WTC11 (cell line): Measurements from ENCODE around the gene FGF14. TPM values are rescaled to one million over a fixed set of nuclear protein-coding genes. Genes with fewer than 3 reads are reported as not detected.

Experiments used
- ATAC-seq: fragments of 200-7000 bp; cut with Tn5 transposase; 2 replicates; pipeline ENCODE4 v1.10.0; 2021; ENCODE audit warnings: mild to moderate bottlenecking, moderate library complexity
- CTCF ChIA-PET: fragments of 300-600 bp; sonication (Branson Sonifier 250); formaldehyde crosslinking; loops from one replicate; lab custom pipeline; 2021; ENCODE audit warnings: antibody characterized with exemption; lab: Charles Lee
- POLR2A ChIA-PET: fragments of 350-600 bp; sonication (Branson Sonifier 250); formaldehyde crosslinking; loops from one replicate; lab custom pipeline; 2021; ENCODE audit warnings: antibody characterized with exemption; lab: Charles Lee
- DNase-seq: peaks from one replicate; pipeline ENCODE4 v3.0.0; 2021; ENCODE audit warnings: low spot score
- H3K27ac Mint-ChIP-seq: 2 replicates; pipeline ENCODE4 v1.8.0; 2021; ENCODE audit warnings: mixed read lengths
- H3K27me3 Mint-ChIP-seq: 2 replicates; pipeline ENCODE4 v1.8.0; 2021; ENCODE audit warnings: low read depth, mild to moderate bottlenecking, moderate library complexity, mixed read lengths
- H3K36me3 Mint-ChIP-seq: 2 replicates; pipeline ENCODE4 v1.8.0; 2021; ENCODE audit warnings: mixed read lengths
- H3K4me1 Mint-ChIP-seq: 2 replicates; pipeline ENCODE4 v1.8.0; 2022; ENCODE audit warnings: mixed read lengths
- H3K4me3 Mint-ChIP-seq: 2 replicates; pipeline ENCODE4 v1.8.0; 2021; ENCODE audit warnings: mild to moderate bottlenecking, moderate library complexity, mixed read lengths
- H3K9me3 Mint-ChIP-seq: 2 replicates; pipeline ENCODE4 v1.8.0; 2021; ENCODE audit warnings: mixed read lengths
- ATF1 ChIP-seq: sonication (generic); formaldehyde crosslinking; IDR thresholded peaks from 2 replicates; pipeline ENCODE4 v1.8.1; 2023; ENCODE audit warnings: mild to moderate bottlenecking, moderate library complexity, missing genetic modification reagents
- CBFB ChIP-seq: sonication (generic); formaldehyde crosslinking; IDR thresholded peaks from 2 replicates; pipeline ENCODE4 v1.8.1; 2022; ENCODE audit warnings: mild to moderate bottlenecking, low read depth, missing genetic modification reagents
- CREB1 ChIP-seq: sonication (generic); formaldehyde crosslinking; IDR thresholded peaks from 2 replicates; pipeline ENCODE4 v1.8.0; 2023; ENCODE audit warnings: mild to moderate bottlenecking, missing genetic modification reagents
- ETV6 ChIP-seq: sonication (generic); formaldehyde crosslinking; IDR thresholded peaks from 2 replicates; pipeline ENCODE4 v1.8.1; 2022; ENCODE audit warnings: mild to moderate bottlenecking, missing genetic modification reagents
- FOXK1 ChIP-seq: sonication (generic); formaldehyde crosslinking; IDR thresholded peaks from 2 replicates; pipeline ENCODE4 v1.8.0; 2022; ENCODE audit warnings: mild to moderate bottlenecking, moderate library complexity, missing genetic modification reagents
- FOXP1 ChIP-seq: sonication (generic); formaldehyde crosslinking; IDR thresholded peaks from 2 replicates; pipeline ENCODE4 v1.8.0; 2022; ENCODE audit warnings: missing genetic modification reagents, mild to moderate bottlenecking, moderate library complexity, borderline replicate concordance
- NR1H2 ChIP-seq: sonication (generic); formaldehyde crosslinking; IDR thresholded peaks from 2 replicates; pipeline ENCODE4 v1.9.0; 2021; ENCODE audit warnings: mild to moderate bottlenecking, moderate library complexity, missing genetic modification reagents
- NR3C1 ChIP-seq: sonication (generic); formaldehyde crosslinking; conservative IDR thresholded peaks from 2 replicates; pipeline ENCODE4 v1.8.1; 2023; ENCODE audit warnings: low read depth, mild to moderate bottlenecking, missing genetic modification reagents
- PREB ChIP-seq: sonication (generic); formaldehyde crosslinking; IDR thresholded peaks from 2 replicates; pipeline ENCODE4 v1.8.1; 2022; ENCODE audit warnings: mild to moderate bottlenecking, missing genetic modification reagents, moderate library complexity, borderline replicate concordance
- PRRX2 ChIP-seq: fragments of 250-450 bp; sonication (Bioruptor Pico); IDR thresholded peaks from 2 replicates; pipeline ENCODE4 v1.8.0; 2021; ENCODE audit warnings: mild to moderate bottlenecking
- RORB ChIP-seq: fragments of 250-450 bp; sonication (Bioruptor Pico); IDR thresholded peaks from 2 replicates; pipeline ENCODE4 v1.9.0; 2021; ENCODE audit warnings: mild to moderate bottlenecking
- SOX15 ChIP-seq: fragments of 250-450 bp; sonication (Bioruptor Pico); IDR thresholded peaks from 2 replicates; pipeline ENCODE4 v1.9.0; 2021; ENCODE audit warnings: mild to moderate bottlenecking
- SP1 ChIP-seq: sonication (generic); formaldehyde crosslinking; conservative IDR thresholded peaks from 2 replicates; pipeline ENCODE4 v1.8.1; 2022; ENCODE audit warnings: missing genetic modification reagents
- TEAD4 ChIP-seq: sonication (generic); formaldehyde crosslinking; IDR thresholded peaks from 2 replicates; pipeline ENCODE4 v1.8.0; 2022; ENCODE audit warnings: mild to moderate bottlenecking, missing genetic modification reagents
- TP53 ChIP-seq: sonication (generic); formaldehyde crosslinking; IDR thresholded peaks from 2 replicates; pipeline ENCODE4 v1.8.1; 2023; ENCODE audit warnings: mild to moderate bottlenecking, missing genetic modification reagents
- USF1 ChIP-seq: sonication (generic); formaldehyde crosslinking; IDR thresholded peaks from 2 replicates; pipeline ENCODE4 v1.8.0; 2022; ENCODE audit warnings: mild to moderate bottlenecking, missing genetic modification reagents
- ZNF219 ChIP-seq: sonication (generic); formaldehyde crosslinking; IDR thresholded peaks from 2 replicates; pipeline ENCODE4 v1.8.0; 2023; ENCODE audit warnings: missing genetic modification reagents, mild to moderate bottlenecking, borderline replicate concordance
- ZNF671 ChIP-seq: fragments of 250-450 bp; sonication (Bioruptor Pico); IDR thresholded peaks from 2 replicates; pipeline ENCODE4 v1.8.0; 2021; ENCODE audit warnings: mild to moderate bottlenecking
- ZSCAN18 ChIP-seq: fragments of 250-450 bp; sonication (Bioruptor Pico); IDR thresholded peaks from 2 replicates; pipeline ENCODE4 v2.1.2; 2022; ENCODE audit warnings: mild to moderate bottlenecking, moderate library complexity
- total RNA-seq: library from RNA; stranded (reverse); gene quantifications from 3 replicates; pipeline ENCODE4 v1.2.3, GENCODE V29; 2021
- TF ChIP-seq, protein P1 (sequence below): sonication (generic); formaldehyde crosslinking; IDR thresholded peaks from 2 replicates; pipeline ENCODE4 v1.8.1; 2022; ENCODE audit warnings: missing genetic modification reagents, borderline replicate concordance
- TF ChIP-seq, protein P2 (sequence below): sonication (generic); formaldehyde crosslinking; IDR thresholded peaks from 2 replicates; pipeline ENCODE4 v1.8.1; 2022; ENCODE audit warnings: low read depth, missing genetic modification reagents, borderline replicate concordance
- TF ChIP-seq, protein P3 (sequence below): sonication (generic); formaldehyde crosslinking; IDR thresholded peaks from 2 replicates; pipeline ENCODE4 v1.8.1; 2023; ENCODE audit warnings: mild to moderate bottlenecking, missing genetic modification reagents, borderline replicate concordance
- TF ChIP-seq, protein P4 (sequence below): fragments of 250-450 bp; sonication (Bioruptor Pico); IDR thresholded peaks from 2 replicates; pipeline ENCODE4 v1.8.0; 2021; ENCODE audit warnings: mild to moderate bottlenecking

The FGF14 gene
- total RNA-seq, 1 experiment from 2014 or later: 0.28 TPM

- no peak for ATAC-seq
- H3K4me3 Mint-ChIP-seq: no peak overlapping the region
- no peak overlapping the region for H3K27ac Mint-ChIP-seq
- POLR2A ChIA-PET: no interaction called here
- H3K36me3 Mint-ChIP-seq: no peaks in the 10 kb centered on the region
- CTCF ChIA-PET: no interaction called here
- no peak for DNase-seq
- H3K4me1 Mint-ChIP-seq: 0 out of 2 replicates have a peak, but pooled peaks cover 7% of the 10 kb centered on the region
- no peaks in the 10 kb centered on the region for H3K27me3 Mint-ChIP-seq
- no peak for TF ChIP-seq CREB1 (CRISPR knock-in tag)
- TF ChIP-seq SP1 (CRISPR knock-in tag): no peak
- TF ChIP-seq TP53: no peak
- no peak for TF ChIP-seq ZNF219
- no peak for TF ChIP-seq PREB (CRISPR knock-in tag)
- TF ChIP-seq RORB (CRISPR knock-in tag): no peak
- no peak for TF ChIP-seq NR3C1 (CRISPR knock-in tag)
- no peak for TF ChIP-seq ETV6 (CRISPR knock-in tag)
- no peak for TF ChIP-seq ZNF671 (CRISPR knock-in tag)
- TF ChIP-seq, protein P1, sequence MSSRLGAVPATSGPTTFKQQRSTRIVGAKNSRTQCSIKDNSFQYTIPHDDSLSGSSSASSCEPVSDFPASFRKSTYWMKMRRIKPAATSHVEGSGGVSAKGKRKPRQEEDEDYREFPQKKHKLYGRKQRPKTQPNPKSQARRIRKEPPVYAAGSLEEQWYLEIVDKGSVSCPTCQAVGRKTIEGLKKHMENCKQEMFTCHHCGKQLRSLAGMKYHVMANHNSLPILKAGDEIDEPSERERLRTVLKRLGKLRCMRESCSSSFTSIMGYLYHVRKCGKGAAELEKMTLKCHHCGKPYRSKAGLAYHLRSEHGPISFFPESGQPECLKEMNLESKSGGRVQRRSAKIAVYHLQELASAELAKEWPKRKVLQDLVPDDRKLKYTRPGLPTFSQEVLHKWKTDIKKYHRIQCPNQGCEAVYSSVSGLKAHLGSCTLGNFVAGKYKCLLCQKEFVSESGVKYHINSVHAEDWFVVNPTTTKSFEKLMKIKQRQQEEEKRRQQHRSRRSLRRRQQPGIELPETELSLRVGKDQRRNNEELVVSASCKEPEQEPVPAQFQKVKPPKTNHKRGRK (CRISPR knock-in tag): no peak
- TF ChIP-seq FOXK1 (CRISPR knock-in tag): no peak
- TF ChIP-seq ATF1 (CRISPR knock-in tag): no peak
- TF ChIP-seq FOXP1 (CRISPR knock-in tag): no peak
- TF ChIP-seq, protein P2, sequence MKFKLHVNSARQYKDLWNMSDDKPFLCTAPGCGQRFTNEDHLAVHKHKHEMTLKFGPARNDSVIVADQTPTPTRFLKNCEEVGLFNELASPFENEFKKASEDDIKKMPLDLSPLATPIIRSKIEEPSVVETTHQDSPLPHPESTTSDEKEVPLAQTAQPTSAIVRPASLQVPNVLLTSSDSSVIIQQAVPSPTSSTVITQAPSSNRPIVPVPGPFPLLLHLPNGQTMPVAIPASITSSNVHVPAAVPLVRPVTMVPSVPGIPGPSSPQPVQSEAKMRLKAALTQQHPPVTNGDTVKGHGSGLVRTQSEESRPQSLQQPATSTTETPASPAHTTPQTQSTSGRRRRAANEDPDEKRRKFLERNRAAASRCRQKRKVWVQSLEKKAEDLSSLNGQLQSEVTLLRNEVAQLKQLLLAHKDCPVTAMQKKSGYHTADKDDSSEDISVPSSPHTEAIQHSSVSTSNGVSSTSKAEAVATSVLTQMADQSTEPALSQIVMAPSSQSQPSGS (CRISPR knock-in tag): no peak
- TF ChIP-seq PRRX2 (CRISPR knock-in tag): no peak
- TF ChIP-seq NR1H2 (CRISPR knock-in tag): no peak
- TF ChIP-seq TEAD4 (CRISPR knock-in tag): no peak
- TF ChIP-seq ZSCAN18: no peak
- TF ChIP-seq USF1 (CRISPR knock-in tag): no peak
- no peaks in the 10 kb centered on the region for H3K9me3 Mint-ChIP-seq
Measured at GRCh38 chr13:102275969-102276368, 125.9 kb downstream of the FGF14 start.

- Mint-ChIP-seq H3K27ac (no peak overlapping the region), H3K4me3 (no peak overlapping the region), H3K27me3 (no peaks in the 10 kb centered on the region), H3K9me3 (no peaks in the 10 kb centered on the region), H3K36me3 (no peaks in the 10 kb centered on the region), H3K4me1 (0 out of 2 replicates have a peak, but pooled peaks cover 7% of the 10 kb centered on the region)
- DNase-seq: no peak
- ChIA-PET CTCF (interaction anchor here (1.4 kb wide), 1 partner anchor 182 kb away, joined by 4 read pairs; no protein-coding TSS in a partner anchor), POLR2A (no interaction called here)
- no peak for ATAC-seq
- TF ChIP-seq CBFB (CRISPR knock-in tag) (no peak), SOX15 (CRISPR knock-in tag) (no peak), FOXP1 (CRISPR knock-in tag) (no peak)
- TF ChIP-seq, protein P3, sequence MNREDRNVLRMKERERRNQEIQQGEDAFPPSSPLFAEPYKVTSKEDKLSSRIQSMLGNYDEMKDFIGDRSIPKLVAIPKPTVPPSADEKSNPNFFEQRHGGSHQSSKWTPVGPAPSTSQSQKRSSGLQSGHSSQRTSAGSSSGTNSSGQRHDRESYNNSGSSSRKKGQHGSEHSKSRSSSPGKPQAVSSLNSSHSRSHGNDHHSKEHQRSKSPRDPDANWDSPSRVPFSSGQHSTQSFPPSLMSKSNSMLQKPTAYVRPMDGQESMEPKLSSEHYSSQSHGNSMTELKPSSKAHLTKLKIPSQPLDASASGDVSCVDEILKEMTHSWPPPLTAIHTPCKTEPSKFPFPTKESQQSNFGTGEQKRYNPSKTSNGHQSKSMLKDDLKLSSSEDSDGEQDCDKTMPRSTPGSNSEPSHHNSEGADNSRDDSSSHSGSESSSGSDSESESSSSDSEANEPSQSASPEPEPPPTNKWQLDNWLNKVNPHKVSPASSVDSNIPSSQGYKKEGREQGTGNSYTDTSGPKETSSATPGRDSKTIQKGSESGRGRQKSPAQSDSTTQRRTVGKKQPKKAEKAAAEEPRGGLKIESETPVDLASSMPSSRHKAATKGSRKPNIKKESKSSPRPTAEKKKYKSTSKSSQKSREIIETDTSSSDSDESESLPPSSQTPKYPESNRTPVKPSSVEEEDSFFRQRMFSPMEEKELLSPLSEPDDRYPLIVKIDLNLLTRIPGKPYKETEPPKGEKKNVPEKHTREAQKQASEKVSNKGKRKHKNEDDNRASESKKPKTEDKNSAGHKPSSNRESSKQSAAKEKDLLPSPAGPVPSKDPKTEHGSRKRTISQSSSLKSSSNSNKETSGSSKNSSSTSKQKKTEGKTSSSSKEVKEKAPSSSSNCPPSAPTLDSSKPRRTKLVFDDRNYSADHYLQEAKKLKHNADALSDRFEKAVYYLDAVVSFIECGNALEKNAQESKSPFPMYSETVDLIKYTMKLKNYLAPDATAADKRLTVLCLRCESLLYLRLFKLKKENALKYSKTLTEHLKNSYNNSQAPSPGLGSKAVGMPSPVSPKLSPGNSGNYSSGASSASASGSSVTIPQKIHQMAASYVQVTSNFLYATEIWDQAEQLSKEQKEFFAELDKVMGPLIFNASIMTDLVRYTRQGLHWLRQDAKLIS (CRISPR knock-in tag): no peak
- TF ChIP-seq, protein P4, sequence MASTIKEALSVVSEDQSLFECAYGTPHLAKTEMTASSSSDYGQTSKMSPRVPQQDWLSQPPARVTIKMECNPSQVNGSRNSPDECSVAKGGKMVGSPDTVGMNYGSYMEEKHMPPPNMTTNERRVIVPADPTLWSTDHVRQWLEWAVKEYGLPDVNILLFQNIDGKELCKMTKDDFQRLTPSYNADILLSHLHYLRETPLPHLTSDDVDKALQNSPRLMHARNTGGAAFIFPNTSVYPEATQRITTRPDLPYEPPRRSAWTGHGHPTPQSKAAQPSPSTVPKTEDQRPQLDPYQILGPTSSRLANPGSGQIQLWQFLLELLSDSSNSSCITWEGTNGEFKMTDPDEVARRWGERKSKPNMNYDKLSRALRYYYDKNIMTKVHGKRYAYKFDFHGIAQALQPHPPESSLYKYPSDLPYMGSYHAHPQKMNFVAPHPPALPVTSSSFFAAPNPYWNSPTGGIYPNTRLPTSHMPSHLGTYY (CRISPR knock-in tag): no peak
Measured at GRCh38 chr13:102273111-102273510, 128.7 kb downstream of the FGF14 start.
